NT2/D1 (cell line): ENCODE measurements around the gene DCAF12.

ENCODE experiments used
- YY1 ChIP-seq: IDR thresholded peaks from 2 replicates; pipeline ENCODE4 v1.6.1; 2011; ENCODE audit not compliant: insufficient read length, insufficient read depth
- ZNF274 ChIP-seq: IDR thresholded peaks from 2 replicates; pipeline ENCODE4 v1.6.1; 2011; ENCODE audit warnings: mild to moderate bottlenecking, low read depth, low read length

GRCh38 chr9:34059954-34060353, 66.5 kb downstream of the DCAF12 start:
- TF ChIP-seq YY1 (no peak), ZNF274 (no peak)
